ENCODE data around the gene CSNK1D. TPM values are rescaled to one million over a fixed set of nuclear protein-coding genes. Genes with fewer than 3 reads are reported as not detected.

The CSNK1D gene
- total RNA-seq, 1 experiment from 2014 or later = 137 TPM

DNA sequence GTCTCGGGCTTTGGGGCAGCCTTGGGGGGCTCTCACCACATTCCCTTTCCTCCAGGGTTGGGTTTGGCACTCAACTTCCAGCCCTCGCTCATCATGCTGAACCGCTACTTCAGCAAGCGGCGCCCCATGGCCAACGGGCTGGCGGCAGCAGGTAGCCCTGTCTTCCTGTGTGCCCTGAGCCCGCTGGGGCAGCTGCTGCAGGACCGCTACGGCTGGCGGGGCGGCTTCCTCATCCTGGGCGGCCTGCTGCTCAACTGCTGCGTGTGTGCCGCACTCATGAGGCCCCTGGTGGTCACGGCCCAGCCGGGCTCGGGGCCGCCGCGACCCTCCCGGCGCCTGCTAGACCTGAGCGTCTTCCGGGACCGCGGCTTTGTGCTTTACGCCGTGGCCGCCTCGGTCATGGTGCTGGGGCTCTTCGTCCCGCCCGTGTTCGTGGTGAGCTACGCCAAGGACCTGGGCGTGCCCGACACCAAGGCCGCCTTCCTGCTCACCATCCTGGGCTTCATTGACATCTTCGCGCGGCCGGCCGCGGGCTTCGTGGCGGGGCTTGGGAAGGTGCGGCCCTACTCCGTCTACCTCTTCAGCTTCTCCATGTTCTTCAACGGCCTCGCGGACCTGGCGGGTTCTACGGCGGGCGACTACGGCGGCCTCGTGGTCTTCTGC, 36.3 kb downstream of the CSNK1D start:
- Histone ChIP-seq H4K5ac (ENCODE audit: insufficient read length, low read depth, low read length) (no peak overlapping the region), H2BK20ac (ENCODE audit: low read depth, low read length, poor library complexity, severe bottlenecking) (no peak overlapping the region), H3K4ac (ENCODE audit: low read depth, low read length) (no peak overlapping the region), H2AFZ (ENCODE audit: low read length) (no peak overlapping the region), H2BK15ac (ENCODE audit: low read depth, low read length) (no peak overlapping the region), H3K79me1 (ENCODE audit: insufficient read depth, low read depth, low read length, poor library complexity, severe bottlenecking) (no peaks in the 10 kb centered on the region), H4K91ac (ENCODE audit: insufficient read length, low read depth, low read length) (no peak overlapping the region), H3K4me1 (ENCODE audit: insufficient read depth, low read length) (no peaks in the 10 kb centered on the region), H2BK120ac (ENCODE audit: low read depth, low read length, poor library complexity, severe bottlenecking) (no peak overlapping the region), H3K27me3 (ENCODE audit: insufficient read depth, low read length) (no peaks in the 10 kb centered on the region), H3K18ac (ENCODE audit: insufficient read length, low read depth, low read length) (no peak overlapping the region), H3K56ac (ENCODE audit: insufficient read length, low read depth, low read length) (no peak overlapping the region), H3K79me2 (ENCODE audit: insufficient read depth, low read length) (no peaks in the 10 kb centered on the region), H3K4me2 (ENCODE audit: insufficient read depth, insufficient read length, low read length) (no peak overlapping the region), H3K23me2 (ENCODE audit: insufficient read length, low read depth, low read length, poor library complexity, severe bottlenecking) (no peaks in the 10 kb centered on the region), H3T11ph (ENCODE audit: low read length) (no peak overlapping the region), H2BK12ac (ENCODE audit: insufficient read length, low read depth, low read length) (no peak overlapping the region), H2BK5ac (ENCODE audit: insufficient read length, low read length) (no peak overlapping the region), H2AK5ac (ENCODE audit: insufficient read length, low read length) (no peak overlapping the region), H3K23ac (ENCODE audit: insufficient read length, low read depth, low read length) (no peak overlapping the region), H3K9ac (ENCODE audit: extremely low read depth, insufficient read length, low read length) (no peak overlapping the region), H4K8ac (replicated peaks; ENCODE audit: insufficient read length, low read depth, low read length) (no peak overlapping the region), H3K27ac (ENCODE audit: insufficient read length, low read depth, low read length) (no peak overlapping the region), H3K9me3 (ENCODE audit: control insufficient read depth, low read depth, low read length) (no peaks in the 10 kb centered on the region), H3K14ac (ENCODE audit: insufficient read depth, low read length) (no peak overlapping the region), H4K20me1 (ENCODE audit: control insufficient read depth, insufficient read depth, insufficient read length) (no peaks in the 10 kb centered on the region)
- Mint-ChIP-seq H3K36me3 (ENCODE audit: insufficient read depth in 1 of 3, low read depth in 3 of 3) (peaks cover 3 to 11% (median 5%) of the 10 kb centered on the region in 3 experiments; a peak in 5 of 7 replicates), H3K9me3 (no peaks in the 10 kb centered on the region), H3K4me1 (peaks cover 2 to 17% of the 10 kb centered on the region in 2 experiments), H3K27ac (no peak overlapping the region; a peak in 1 of 7 replicates), H3K27me3 (ENCODE audit: low read depth) (peaks cover 7% of the 10 kb centered on the region), H3K4me3 (no peak overlapping the region; a peak in 1 of 5 replicates)
- WGBS (ENCODE audit: extremely low coverage, insufficient read length, low lambda C conversion rate) = no CpG with 5 or more reads among the region's 59 CpGs
- TF ChIP-seq CTCF (conservative IDR thresholded peaks at IDR 0.05) = no peak
- DNase-seq = peak; percentile 79

All from H9 (cell line).